Upper lobe of right lung (tissue), 1 donor: ENCODE results near the gene CNNM4. TPM values are rescaled to one million over a fixed set of nuclear protein-coding genes. Genes with fewer than 3 reads are reported as not detected.
A peak's percentile ranks its signal among the peaks of the same experiment; 100 is the strongest.

ENCODE experiments used
- ATAC-seq: fragments of 200-7000 bp; cut with Tn5 transposase; one replicate; pipeline ENCODE4 v1.9.1; 2020; ENCODE audit warnings: mild to moderate bottlenecking, moderate library complexity
- DNase-seq: peaks from one replicate; pipeline ENCODE4 v3.0.0-alpha.2; 2020
- H3K27ac ChIP-seq: fragments of 200-600 bp; one replicate; pipeline ENCODE4 v1.8.0; 2022
- H3K27me3 ChIP-seq: fragments of 200-600 bp; one replicate; pipeline ENCODE4 v1.8.0; 2022; ENCODE audit warnings: mild to moderate bottlenecking
- H3K36me3 ChIP-seq: fragments of 200-600 bp; one replicate; pipeline ENCODE4 v1.8.0; 2022
- H3K4me1 ChIP-seq: fragments of 200-600 bp; one replicate; pipeline ENCODE4 v1.8.0; 2022
- H3K4me3 ChIP-seq: fragments of 200-600 bp; one replicate; pipeline ENCODE4 v1.8.0; 2022; ENCODE audit warnings: mild to moderate bottlenecking
- H3K9me3 ChIP-seq: fragments of 200-600 bp; one replicate; pipeline ENCODE4 v1.8.0; 2022
- intact Hi-C: fragments of 100-400 bp; cut with DNase I; formaldehyde crosslinking; loops from one replicate; pipeline ENCODE4 v1.11.0; 2022
- microRNA-seq: library from miRNA; unstranded; fragments of <30 nt; microRNA quantifications from one replicate; pipeline ENCODE4 v1.2.0, GENCODE V29; 2020; ENCODE audit warnings: borderline microRNAs expressed
- total RNA-seq: library from RNA; stranded (reverse); fragmentation: NEBNext Ultra II Directional; extraction: Animal tissue kit (Norgen Biotek cat#: 25700); gene quantifications from one replicate; pipeline ENCODE4 v1.2.1, GENCODE V29; 2021
- TF ChIP-seq, protein P1 (sequence below): fragments of 200-600 bp; IDR thresholded peaks from one replicate; pipeline ENCODE4 v1.8.0; 2022; ENCODE audit warnings: antibody characterized with exemption
- donor health status: DM: no; HTN: yes; CAD: no; lungs with severe emphysema.

Gene CNNM4
- total RNA-seq, 1 donor from 2014 or later, result 15.0 TPM

DNA sequence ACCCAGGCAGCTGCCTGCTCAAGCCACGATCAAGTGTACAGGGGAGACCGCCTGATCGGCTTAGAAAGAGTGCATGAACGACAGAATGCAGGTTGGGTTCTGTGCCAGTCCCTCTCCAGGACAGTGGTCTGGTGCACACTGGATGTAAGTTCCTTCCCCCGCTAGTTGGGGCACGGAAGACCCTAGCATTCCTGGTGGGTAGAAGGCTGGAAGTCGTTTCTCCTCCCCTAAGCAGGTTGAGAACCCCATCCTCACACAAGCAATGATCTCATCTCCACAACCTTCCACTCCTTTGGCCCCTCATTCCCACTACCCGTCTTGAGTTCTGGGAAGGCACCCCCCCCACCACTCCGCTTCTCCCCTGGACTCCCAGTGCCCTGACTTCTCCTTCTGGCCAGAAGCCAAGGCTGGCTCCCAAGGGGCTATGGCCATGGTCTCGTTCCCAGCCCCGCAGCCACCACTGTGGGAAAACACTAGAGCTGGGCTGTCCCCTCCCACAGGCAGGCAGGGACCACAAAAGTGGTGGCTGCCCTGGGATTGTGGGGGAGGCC, 98.5 kb downstream of the CNNM4 start:
- Histone ChIP-seq H3K36me3 (peaks cover 43% of the 10 kb centered on the region), H3K27me3 (no peaks in the 10 kb centered on the region), H3K4me3 (no peak overlapping the region), H3K4me1 (peaks cover 15% of the 10 kb centered on the region), H3K27ac (peak overlapping the region; percentile 59), H3K9me3 (no peaks in the 10 kb centered on the region)
- TF ChIP-seq, protein P1, sequence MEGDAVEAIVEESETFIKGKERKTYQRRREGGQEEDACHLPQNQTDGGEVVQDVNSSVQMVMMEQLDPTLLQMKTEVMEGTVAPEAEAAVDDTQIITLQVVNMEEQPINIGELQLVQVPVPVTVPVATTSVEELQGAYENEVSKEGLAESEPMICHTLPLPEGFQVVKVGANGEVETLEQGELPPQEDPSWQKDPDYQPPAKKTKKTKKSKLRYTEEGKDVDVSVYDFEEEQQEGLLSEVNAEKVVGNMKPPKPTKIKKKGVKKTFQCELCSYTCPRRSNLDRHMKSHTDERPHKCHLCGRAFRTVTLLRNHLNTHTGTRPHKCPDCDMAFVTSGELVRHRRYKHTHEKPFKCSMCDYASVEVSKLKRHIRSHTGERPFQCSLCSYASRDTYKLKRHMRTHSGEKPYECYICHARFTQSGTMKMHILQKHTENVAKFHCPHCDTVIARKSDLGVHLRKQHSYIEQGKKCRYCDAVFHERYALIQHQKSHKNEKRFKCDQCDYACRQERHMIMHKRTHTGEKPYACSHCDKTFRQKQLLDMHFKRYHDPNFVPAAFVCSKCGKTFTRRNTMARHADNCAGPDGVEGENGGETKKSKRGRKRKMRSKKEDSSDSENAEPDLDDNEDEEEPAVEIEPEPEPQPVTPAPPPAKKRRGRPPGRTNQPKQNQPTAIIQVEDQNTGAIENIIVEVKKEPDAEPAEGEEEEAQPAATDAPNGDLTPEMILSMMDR, result no peak
- DNase-seq (no peak), ATAC-seq (no peak)
- intact Hi-C loops, result no loop called here

GRCh38 chr2:96859681-96860064, 99.0 kb downstream of the CNNM4 start:
- H3K9me3 ChIP-seq, result no peaks in the 10 kb centered on the region
- DNase-seq (no peak), ATAC-seq (no peak)
- TF ChIP-seq, protein P1, result no peak
- no peak overlapping the region for H3K27ac ChIP-seq
- no peak overlapping the region for H3K4me3 ChIP-seq
- H3K36me3 ChIP-seq, result peaks cover 48% of the 10 kb centered on the region
- intact Hi-C loops, result no loop called here
- peaks cover 18% of the 10 kb centered on the region for H3K4me1 ChIP-seq
- H3K27me3 ChIP-seq, result no peaks in the 10 kb centered on the region

DNA sequence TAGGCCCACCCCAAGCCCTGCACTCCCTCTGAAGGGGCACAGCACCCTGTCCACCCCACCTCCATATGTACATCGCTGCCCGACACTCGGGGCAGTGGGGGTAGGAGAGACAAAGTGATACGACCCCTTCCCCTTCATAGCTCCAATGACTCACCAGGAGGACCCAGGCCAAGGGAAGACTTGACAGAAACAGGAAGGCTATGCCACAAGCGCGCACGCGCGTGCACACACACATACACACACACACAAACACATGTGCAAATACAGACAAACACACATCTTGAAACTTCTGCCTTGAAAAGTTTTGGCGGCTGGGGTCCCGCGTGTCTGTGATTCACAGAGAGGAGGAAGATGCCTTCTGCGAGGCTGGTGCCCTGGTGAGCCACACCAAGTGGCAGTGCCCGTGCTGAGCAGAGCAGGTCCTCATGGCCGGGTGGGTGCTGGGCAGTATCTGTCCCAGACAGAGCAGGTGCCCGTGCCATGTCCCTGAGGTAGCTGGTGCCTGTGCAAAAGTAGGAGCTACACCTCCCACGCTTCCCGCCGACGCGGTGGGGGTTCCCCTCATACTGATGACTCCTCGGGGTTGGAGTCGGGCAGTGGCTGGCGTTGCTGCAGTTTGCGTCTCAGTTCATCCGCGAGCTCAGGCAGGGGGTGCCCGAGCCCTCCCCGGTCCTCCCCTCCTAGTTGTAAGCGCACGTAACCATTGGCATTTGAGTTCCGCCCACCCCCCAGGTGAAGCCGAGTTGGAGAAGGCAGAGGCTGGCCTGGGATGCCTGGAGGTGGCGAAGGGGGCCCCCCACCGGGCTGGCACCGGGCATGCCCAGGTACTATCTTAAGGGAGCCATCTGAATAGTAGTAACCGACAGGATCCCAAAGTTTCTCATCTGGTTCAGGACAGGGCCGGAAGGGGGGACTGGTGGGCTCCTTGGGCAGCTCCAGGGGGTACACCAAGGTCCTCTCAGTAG, 99.6 kb downstream of the CNNM4 start:
- Histone ChIP-seq H3K27me3 (no peaks in the 10 kb centered on the region), H3K9me3 (no peaks in the 10 kb centered on the region), H3K36me3 (peaks cover 55% of the 10 kb centered on the region), H3K4me1 (peaks cover 23% of the 10 kb centered on the region), H3K27ac (no peak overlapping the region), H3K4me3 (no peak overlapping the region)
- TF ChIP-seq, protein P1, result no peak
- no peak for DNase-seq
- intact Hi-C loops, result no loop called here
- no peak for ATAC-seq

DNA sequence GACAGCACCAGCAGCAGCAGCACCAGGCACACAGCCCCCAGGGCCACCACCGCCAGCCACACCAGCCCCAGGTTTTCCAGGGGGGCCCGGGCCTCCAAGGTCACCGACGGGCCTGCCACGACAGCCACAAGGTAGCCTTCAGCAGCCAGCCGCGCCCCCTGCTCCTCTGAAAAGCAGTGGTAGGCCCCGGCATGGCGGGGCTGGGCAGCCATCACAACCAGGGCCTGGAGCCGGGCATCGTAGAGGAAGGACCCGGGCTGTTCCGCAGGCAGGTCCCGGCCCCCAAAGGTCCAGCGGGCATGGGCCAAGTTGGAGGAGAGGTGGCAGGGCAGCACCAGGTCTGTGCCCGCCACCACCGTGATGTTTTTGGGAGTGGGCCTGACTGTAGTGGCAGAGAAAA, 100.4 kb downstream of the CNNM4 start:
- intact Hi-C loops, result no loop called here
- ATAC-seq (no peak), DNase-seq (peak; percentile 64)
- H3K36me3 ChIP-seq, result peaks cover 62% of the 10 kb centered on the region
- no peaks in the 10 kb centered on the region for H3K27me3 ChIP-seq
- H3K9me3 ChIP-seq, result no peaks in the 10 kb centered on the region
- TF ChIP-seq, protein P1, result no peak
- no peak overlapping the region for H3K4me3 ChIP-seq
- no peak overlapping the region for H3K27ac ChIP-seq
- peaks cover 25% of the 10 kb centered on the region for H3K4me1 ChIP-seq

Small RNA genes lying within 50 kb of the gene (microRNA-seq; reads per million reads assigned to microRNA genes)
- 1.3 reads per million for gene MIR3127

Other genes starting within 250 kb of the CNNM4 start
- gene ARID5A, start 224.2 kb upstream of the CNNM4 start, total RNA-seq, result 32.8 TPM
- 50.1 TPM for gene KANSL3, start 122.6 kb upstream of the CNNM4 start, total RNA-seq
- gene FER1L5, start 118.1 kb upstream of the CNNM4 start, total RNA-seq, result 0.14 TPM
- 16.5 TPM for gene LMAN2L, start 20.8 kb upstream of the CNNM4 start, total RNA-seq
- gene CNNM3, start 55.4 kb downstream of the CNNM4 start, total RNA-seq, result 34.1 TPM
- gene ANKRD23, start 83.1 kb downstream of the CNNM4 start, total RNA-seq, result 1.7 TPM
- gene ANKRD39, start 97.1 kb downstream of the CNNM4 start, total RNA-seq, result 8.6 TPM
- 37.7 TPM for gene SEMA4C, start 109.2 kb downstream of the CNNM4 start, total RNA-seq
- 0.67 TPM for gene FAM178B, start 225.7 kb downstream of the CNNM4 start, total RNA-seq